ENCODE data around the gene ZNF384.

The ZNF384 gene

GRCh38 chr12:6653342-6653741, 35.8 kb downstream of the ZNF384 start:
- DNase-seq (ENCODE audit: low read depth), result no peak

- DNase-seq (ENCODE audit: low read depth), result no peak
Measured at GRCh38 chr12:6652391-6652790, 36.8 kb downstream of the ZNF384 start.

- no peak for DNase-seq (ENCODE audit: low read depth)
Measured at GRCh38 chr12:6650832-6651231, 38.3 kb downstream of the ZNF384 start.

- DNase-seq (ENCODE audit: low read depth), result no peak
Measured at GRCh38 chr12:6647083-6647604, 42.0 kb downstream of the ZNF384 start, which contains the start of gene ACRBP. Gene ACRBP (minus strand): TSS chr12:6647432. CDS start chr12:6647366, 66 bp downstream.

- no peak for DNase-seq (ENCODE audit: low read depth)
Measured at GRCh38 chr12:6646276-6647082, 42.7 kb downstream of the ZNF384 start.

- no peak for DNase-seq (ENCODE audit: low read depth)
Measured at GRCh38 chr12:6644903-6645302, 44.3 kb downstream of the ZNF384 start.

GRCh38 chr12:6644257-6644596, 44.9 kb downstream of the ZNF384 start:
- no peak for DNase-seq (ENCODE audit: low read depth)

- DNase-seq (ENCODE audit: low read depth), result no peak
Measured at GRCh38 chr12:6643569-6644256, 45.5 kb downstream of the ZNF384 start.

- no peak for DNase-seq (ENCODE audit: low read depth)
Measured at GRCh38 chr12:6641131-6641530, 48.0 kb downstream of the ZNF384 start.

- no peak for DNase-seq (ENCODE audit: low read depth)
Measured at GRCh38 chr12:6640497-6640896, 48.7 kb downstream of the ZNF384 start.

- no peak for DNase-seq (ENCODE audit: low read depth)
Measured at GRCh38 chr12:6639151-6639801, 49.9 kb downstream of the ZNF384 start.

GRCh38 chr12:6638305-6638704, 50.9 kb downstream of the ZNF384 start:
- DNase-seq (ENCODE audit: low read depth), result no peak

GRCh38 chr12:6635856-6636531, 53.2 kb downstream of the ZNF384 start, which contains the start of gene LPAR5:
Gene LPAR5 (minus strand): TSS chr12:6635959. CDS start chr12:6621248, 14,711 bp downstream.
- DNase-seq (ENCODE audit: low read depth), result no peak

GRCh38 chr12:6635375-6635855, 53.8 kb downstream of the ZNF384 start:
- DNase-seq (ENCODE audit: low read depth), result no peak

- DNase-seq (ENCODE audit: low read depth), result no peak
Measured at GRCh38 chr12:6632026-6632983, 56.9 kb downstream of the ZNF384 start.

- no peak for DNase-seq (ENCODE audit: low read depth)
Measured at GRCh38 chr12:6631549-6631961, 57.6 kb downstream of the ZNF384 start.

- DNase-seq (ENCODE audit: low read depth), result no peak
Measured at GRCh38 chr12:6630736-6631135, 58.4 kb downstream of the ZNF384 start.

- no peak for DNase-seq (ENCODE audit: low read depth)
Measured at GRCh38 chr12:6627616-6628015, 61.6 kb downstream of the ZNF384 start.

- no peak for DNase-seq (ENCODE audit: low read depth)
Measured at GRCh38 chr12:6626654-6627283, 62.4 kb downstream of the ZNF384 start.

GRCh38 chr12:6620885-6621274, 68.3 kb downstream of the ZNF384 start:
- DNase-seq (ENCODE audit: low read depth), result no peak

Measured in stimulated activated CD8-positive, alpha-beta memory T cell treated with anti-CD3 and anti-CD28 coated beads, Interleukin-15, amount 100 ng/mL, for 24 hours (primary cell).